HepG2 (cell line): ENCODE results near the gene EFCAB13. TPM values are rescaled to one million over a fixed set of nuclear protein-coding genes. Genes with fewer than 3 reads are reported as not detected.

Experiments
- ARID2 ChIP-seq: sonication (generic); formaldehyde crosslinking; IDR thresholded peaks from 2 replicates; pipeline ENCODE4 v1.8.1; 2022; ENCODE audit warnings: mild to moderate bottlenecking, missing genetic modification reagents, borderline replicate concordance
- EEA1 ChIP-seq: sonication (generic); formaldehyde crosslinking; IDR thresholded peaks from 2 replicates; pipeline ENCODE4 v1.5.1; 2020; ENCODE audit warnings: mild to moderate bottlenecking, missing genetic modification reagents, borderline replicate concordance
- GTF3A ChIP-seq: sonication (generic); formaldehyde crosslinking; conservative IDR thresholded peaks from 2 replicates; pipeline ENCODE4 v1.4.0; 2020; ENCODE audit warnings: mild to moderate bottlenecking, missing genetic modification reagents
- GZF1 ChIP-seq: sonication (generic); formaldehyde crosslinking; IDR thresholded peaks from 2 replicates; pipeline ENCODE4 v1.5.1; 2020; ENCODE audit warnings: mild to moderate bottlenecking, missing genetic modification reagents
- IRF2 ChIP-seq: IDR thresholded peaks from 2 replicates; pipeline ENCODE4 v1.6.1; 2018; ENCODE audit warnings: missing genetic modification reagents, missing compliant biosample characterization
- KAT2B ChIP-seq: fragments of 150-350 bp; IDR thresholded peaks from 2 replicates; pipeline ENCODE4 v1.6.1; 2014; ENCODE audit warnings: low read depth, low read length, borderline replicate concordance
- KMT2B ChIP-seq: IDR thresholded peaks from 2 replicates; pipeline ENCODE4 v1.6.1; 2016; ENCODE audit warnings: missing genetic modification reagents, missing compliant biosample characterization
- POGZ ChIP-seq: sonication (generic); formaldehyde crosslinking; IDR thresholded peaks from 2 replicates; pipeline ENCODE4 v1.4.0; 2020; ENCODE audit warnings: mild to moderate bottlenecking, missing genetic modification reagents
- RNF2 ChIP-seq: fragments of 450-650 bp; conservative IDR thresholded peaks from 2 replicates; pipeline ENCODE4 v1.6.1; 2016; ENCODE audit warnings: low read depth
- SALL2 ChIP-seq: sonication (generic); formaldehyde crosslinking; IDR thresholded peaks from 2 replicates; pipeline ENCODE4 v1.8.1; 2023; ENCODE audit warnings: mild to moderate bottlenecking, missing genetic modification reagents, inconsistent platforms
- STAG1 ChIP-seq: sonication (generic); formaldehyde crosslinking; IDR thresholded peaks from 2 replicates; pipeline ENCODE4 v1.4.0; 2020; ENCODE audit warnings: missing genetic modification reagents
- WIZ ChIP-seq: sonication (generic); formaldehyde crosslinking; IDR thresholded peaks from 2 replicates; pipeline ENCODE4 v1.5.1; 2020; ENCODE audit warnings: mild to moderate bottlenecking, missing genetic modification reagents
- XBP1 ChIP-seq: sonication (generic); formaldehyde crosslinking; IDR thresholded peaks from 2 replicates; pipeline ENCODE4 v1.5.0; 2020; ENCODE audit warnings: missing genetic modification reagents
- ZBTB14 ChIP-seq: sonication (generic); formaldehyde crosslinking; IDR thresholded peaks from 2 replicates; pipeline ENCODE4 v1.4.0; 2020; ENCODE audit warnings: missing genetic modification reagents
- ZC3H4 ChIP-seq: sonication (generic); formaldehyde crosslinking; IDR thresholded peaks from 2 replicates; pipeline ENCODE4 v1.4.0; 2020; ENCODE audit warnings: missing genetic modification reagents, borderline replicate concordance
- ZFP82 ChIP-seq: sonication (generic); formaldehyde crosslinking; IDR thresholded peaks from 2 replicates; pipeline ENCODE4 v1.5.1; 2020; ENCODE audit warnings: mild to moderate bottlenecking, missing genetic modification reagents, borderline replicate concordance
- ZNF224 ChIP-seq: sonication (generic); formaldehyde crosslinking; IDR thresholded peaks from 2 replicates; pipeline ENCODE4 v1.5.0; 2020; ENCODE audit warnings: mild to moderate bottlenecking, missing genetic modification reagents
- ZNF33A ChIP-seq: sonication (generic); formaldehyde crosslinking; IDR thresholded peaks from 2 replicates; pipeline ENCODE4 v1.5.1; 2020; ENCODE audit warnings: missing genetic modification reagents, mild to moderate bottlenecking, moderate library complexity, borderline replicate concordance
- ZNF737 ChIP-seq: sonication (generic); formaldehyde crosslinking; IDR thresholded peaks from 2 replicates; pipeline ENCODE4 v1.5.0; 2020; ENCODE audit warnings: missing genetic modification reagents, mild to moderate bottlenecking, borderline replicate concordance
- ZNF777 ChIP-seq: sonication (generic); formaldehyde crosslinking; IDR thresholded peaks from 2 replicates; pipeline ENCODE4 v1.4.0; 2020; ENCODE audit warnings: missing genetic modification reagents
- ZSCAN22 ChIP-seq: sonication (generic); formaldehyde crosslinking; IDR thresholded peaks from 2 replicates; pipeline ENCODE4 v1.4.0; 2020; ENCODE audit warnings: mild to moderate bottlenecking, missing genetic modification reagents
- polyA plus RNA-seq, 8 experiments: library from polyadenylated mRNA; depleted of rRNA in 3 of 8; stranded (reverse) in 7 of 8; unstranded in 1 of 8; fragments of >200 nt; fragmentation: Illumina TruSeq in 4 of 8; extraction: Trizol in 4 of 8; gene quantifications; 2 replicates each; pipeline versions ENCODE4 v1.2.1 to v1.2.3, GENCODE V29; 2011 to 2016; ENCODE audit warnings: low read depth in 4 of 8, missing spikeins in 1 of 8, mixed read lengths in 1 of 8; ENCODE audit not compliant: insufficient read depth in 1 of 8
- total RNA-seq, 5 experiments: library from RNA; depleted of rRNA; stranded (reverse); fragments of >200 nt; fragmentation: Illumina TruSeq; extraction: Trizol; gene quantifications; 2 replicates each; pipeline ENCODE4 v1.2.3, GENCODE V29; 2016; ENCODE audit warnings: low read depth in 1 of 5
- TF ChIP-seq, protein P1 (sequence below): sonication (generic); formaldehyde crosslinking; IDR thresholded peaks from 2 replicates; pipeline ENCODE4 v1.4.0; 2020; ENCODE audit warnings: missing genetic modification reagents
- TF ChIP-seq, protein P2 (sequence below): IDR thresholded peaks from 2 replicates; pipeline ENCODE4 v1.6.1; 2016
- TF ChIP-seq, protein P3 (sequence below): sonication (generic); formaldehyde crosslinking; IDR thresholded peaks from 2 replicates; pipeline ENCODE4 v1.9.0; 2022; ENCODE audit warnings: missing genetic modification reagents, mild to moderate bottlenecking, borderline replicate concordance
- TF ChIP-seq, protein P4 (sequence below): sonication (generic); formaldehyde crosslinking; IDR thresholded peaks from 2 replicates; pipeline ENCODE4 v1.9.0; 2021; ENCODE audit warnings: missing genetic modification reagents, borderline replicate concordance

Gene EFCAB13
- total and polyA plus RNA-seq, 2 of the 13 experiments (the other 11 are each of a cell fraction or from before 2014, with no cell fraction given) = 0.22 to 0.71 TPM

GRCh38 chr17:47291242-47291873 is 32.4 kb upstream of the EFCAB13 start (continued):
- TF ChIP-seq GZF1 (CRISPR knock-in tag) = no peak
- TF ChIP-seq XBP1 (CRISPR knock-in tag) = no peak
- no peak for TF ChIP-seq IRF2 (CRISPR knock-in tag)
- TF ChIP-seq, protein P1, sequence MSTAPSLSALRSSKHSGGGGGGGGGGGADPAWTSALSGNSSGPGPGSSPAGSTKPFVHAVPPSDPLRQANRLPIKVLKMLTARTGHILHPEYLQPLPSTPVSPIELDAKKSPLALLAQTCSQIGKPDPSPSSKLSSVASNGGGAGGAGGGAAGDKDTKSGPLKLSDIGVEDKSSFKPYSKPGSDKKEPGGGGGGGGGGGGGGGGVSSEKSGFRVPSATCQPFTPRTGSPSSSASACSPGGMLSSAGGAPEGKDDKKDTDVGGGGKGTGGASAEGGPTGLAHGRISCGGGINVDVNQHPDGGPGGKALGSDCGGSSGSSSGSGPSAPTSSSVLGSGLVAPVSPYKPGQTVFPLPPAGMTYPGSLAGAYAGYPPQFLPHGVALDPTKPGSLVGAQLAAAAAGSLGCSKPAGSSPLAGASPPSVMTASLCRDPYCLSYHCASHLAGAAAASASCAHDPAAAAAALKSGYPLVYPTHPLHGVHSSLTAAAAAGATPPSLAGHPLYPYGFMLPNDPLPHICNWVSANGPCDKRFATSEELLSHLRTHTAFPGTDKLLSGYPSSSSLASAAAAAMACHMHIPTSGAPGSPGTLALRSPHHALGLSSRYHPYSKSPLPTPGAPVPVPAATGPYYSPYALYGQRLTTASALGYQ (CRISPR knock-in tag) = peak; percentile 81; the same call in 1 of the 2 replicates
- no peak for TF ChIP-seq ZNF737
- TF ChIP-seq ZNF224 (CRISPR knock-in tag) = no peak
- TF ChIP-seq ZC3H4 = no peak
- no peak for TF ChIP-seq ARID2 (CRISPR knock-in tag)
- TF ChIP-seq STAG1 (CRISPR knock-in tag) = no peak
- TF ChIP-seq ZNF777 = no peak
- TF ChIP-seq, protein P2, sequence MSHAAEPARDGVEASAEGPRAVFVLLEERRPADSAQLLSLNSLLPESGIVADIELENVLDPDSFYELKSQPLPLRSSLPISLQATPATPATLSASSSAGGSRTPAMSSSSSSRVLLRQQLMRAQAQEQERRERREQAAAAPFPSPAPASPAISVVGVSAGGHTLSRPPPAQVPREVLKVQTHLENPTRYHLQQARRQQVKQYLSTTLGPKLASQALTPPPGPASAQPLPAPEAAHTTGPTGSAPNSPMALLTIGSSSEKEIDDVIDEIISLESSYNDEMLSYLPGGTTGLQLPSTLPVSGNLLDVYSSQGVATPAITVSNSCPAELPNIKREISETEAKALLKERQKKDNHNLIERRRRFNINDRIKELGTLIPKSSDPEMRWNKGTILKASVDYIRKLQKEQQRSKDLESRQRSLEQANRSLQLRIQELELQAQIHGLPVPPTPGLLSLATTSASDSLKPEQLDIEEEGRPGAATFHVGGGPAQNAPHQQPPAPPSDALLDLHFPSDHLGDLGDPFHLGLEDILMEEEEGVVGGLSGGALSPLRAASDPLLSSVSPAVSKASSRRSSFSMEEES (CRISPR knock-in tag) = peak; percentile 37; the same call in 1 of the 2 replicates
- TF ChIP-seq WIZ (CRISPR knock-in tag) = no peak
- TF ChIP-seq ZBTB14 (CRISPR knock-in tag) = no peak
- TF ChIP-seq, protein P3, sequence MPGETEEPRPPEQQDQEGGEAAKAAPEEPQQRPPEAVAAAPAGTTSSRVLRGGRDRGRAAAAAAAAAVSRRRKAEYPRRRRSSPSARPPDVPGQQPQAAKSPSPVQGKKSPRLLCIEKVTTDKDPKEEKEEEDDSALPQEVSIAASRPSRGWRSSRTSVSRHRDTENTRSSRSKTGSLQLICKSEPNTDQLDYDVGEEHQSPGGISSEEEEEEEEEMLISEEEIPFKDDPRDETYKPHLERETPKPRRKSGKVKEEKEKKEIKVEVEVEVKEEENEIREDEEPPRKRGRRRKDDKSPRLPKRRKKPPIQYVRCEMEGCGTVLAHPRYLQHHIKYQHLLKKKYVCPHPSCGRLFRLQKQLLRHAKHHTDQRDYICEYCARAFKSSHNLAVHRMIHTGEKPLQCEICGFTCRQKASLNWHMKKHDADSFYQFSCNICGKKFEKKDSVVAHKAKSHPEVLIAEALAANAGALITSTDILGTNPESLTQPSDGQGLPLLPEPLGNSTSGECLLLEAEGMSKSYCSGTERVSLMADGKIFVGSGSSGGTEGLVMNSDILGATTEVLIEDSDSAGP (CRISPR knock-in tag) = no peak
- TF ChIP-seq SALL2 (CRISPR knock-in tag) = no peak
- no peak for TF ChIP-seq EEA1 (CRISPR knock-in tag)
- TF ChIP-seq ZSCAN22 = no peak
- no peak for TF ChIP-seq KAT2B
- TF ChIP-seq POGZ (CRISPR knock-in tag) = no peak
- no peak for TF ChIP-seq ZFP82
- TF ChIP-seq RNF2 = no peak
- TF ChIP-seq KMT2B = no peak
- no peak for TF ChIP-seq GTF3A (CRISPR knock-in tag)
- TF ChIP-seq, protein P4, sequence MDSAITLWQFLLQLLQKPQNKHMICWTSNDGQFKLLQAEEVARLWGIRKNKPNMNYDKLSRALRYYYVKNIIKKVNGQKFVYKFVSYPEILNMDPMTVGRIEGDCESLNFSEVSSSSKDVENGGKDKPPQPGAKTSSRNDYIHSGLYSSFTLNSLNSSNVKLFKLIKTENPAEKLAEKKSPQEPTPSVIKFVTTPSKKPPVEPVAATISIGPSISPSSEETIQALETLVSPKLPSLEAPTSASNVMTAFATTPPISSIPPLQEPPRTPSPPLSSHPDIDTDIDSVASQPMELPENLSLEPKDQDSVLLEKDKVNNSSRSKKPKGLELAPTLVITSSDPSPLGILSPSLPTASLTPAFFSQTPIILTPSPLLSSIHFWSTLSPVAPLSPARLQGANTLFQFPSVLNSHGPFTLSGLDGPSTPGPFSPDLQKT (CRISPR knock-in tag) = no peak
- no peak for TF ChIP-seq ZNF33A
